H9 (cell line): ENCODE results near the gene VEGFC. TPM values are rescaled to one million over a fixed set of nuclear protein-coding genes. Genes with fewer than 3 reads are reported as not detected.

Experiments used
- DNase-seq: peaks from one replicate; pipeline ENCODE4 v3.0.0-alpha.2; 2017
- H2AFZ ChIP-seq: one replicate; pipeline ENCODE4 v1.6.1; 2013; ENCODE audit warnings: mild to moderate bottlenecking, low read length, control low read depth, moderate library complexity
- H2AK5ac ChIP-seq: 2 replicates; pipeline ENCODE4 v1.6.1; 2013; ENCODE audit warnings: low read length, control low read depth, mixed read lengths; ENCODE audit not compliant: insufficient read length
- H2BK120ac ChIP-seq: one replicate; pipeline ENCODE4 v1.6.1; 2013; ENCODE audit warnings: low read depth, mild to moderate bottlenecking, low read length, control low read depth, inconsistent platforms; ENCODE audit not compliant: poor library complexity, severe bottlenecking
- H2BK12ac ChIP-seq: 2 replicates; pipeline ENCODE4 v1.6.1; 2013; ENCODE audit warnings: low read length, control low read depth, mixed read lengths, low read depth; ENCODE audit not compliant: insufficient read length
- H2BK15ac ChIP-seq: 2 replicates; pipeline ENCODE4 v1.6.1; 2013; ENCODE audit warnings: low read depth, low read length, control low read depth
- H2BK20ac ChIP-seq: one replicate; pipeline ENCODE4 v1.6.1; 2013; ENCODE audit warnings: low read depth, mild to moderate bottlenecking, low read length, control low read depth, inconsistent platforms; ENCODE audit not compliant: poor library complexity, severe bottlenecking
- H2BK5ac ChIP-seq: 2 replicates; pipeline ENCODE4 v1.6.1; 2013; ENCODE audit warnings: low read length, control low read depth, mixed read lengths; ENCODE audit not compliant: insufficient read length
- H3K14ac ChIP-seq: 2 replicates; pipeline ENCODE4 v1.6.1; 2013; ENCODE audit warnings: low read length, control low read depth; ENCODE audit not compliant: insufficient read depth
- H3K18ac ChIP-seq: 2 replicates; pipeline ENCODE4 v1.6.1; 2013; ENCODE audit warnings: low read depth, mild to moderate bottlenecking, mixed read lengths, low read length, control low read depth; ENCODE audit not compliant: insufficient read length
- H3K23ac ChIP-seq: 2 replicates; pipeline ENCODE4 v1.6.1; 2013; ENCODE audit warnings: low read length, control low read depth, mixed read lengths, low read depth; ENCODE audit not compliant: insufficient read length
- H3K23me2 ChIP-seq: 2 replicates; pipeline ENCODE4 v1.6.1; 2013; ENCODE audit warnings: low read depth, mild to moderate bottlenecking, mixed read lengths, low read length, control low read depth; ENCODE audit not compliant: insufficient read length, poor library complexity, severe bottlenecking
- H3K27ac ChIP-seq: 2 replicates; pipeline ENCODE4 v1.5.1; 2013; ENCODE audit warnings: low read length, control low read depth, mixed read lengths, low read depth; ENCODE audit not compliant: insufficient read length
- H3K27me3 ChIP-seq: 2 replicates; pipeline ENCODE4 v1.6.1; 2013; ENCODE audit warnings: low read length, control low read depth, inconsistent platforms; ENCODE audit not compliant: insufficient read depth
- H3K4ac ChIP-seq: 2 replicates; pipeline ENCODE4 v1.6.1; 2013; ENCODE audit warnings: low read depth, mild to moderate bottlenecking, control low read depth, inconsistent platforms, low read length, moderate library complexity
- H3K4me1 ChIP-seq: 2 replicates; pipeline ENCODE4 v1.6.1; 2013; ENCODE audit warnings: low read length, control low read depth, inconsistent platforms; ENCODE audit not compliant: insufficient read depth
- H3K4me2 ChIP-seq: 2 replicates; pipeline ENCODE4 v1.6.1; 2013; ENCODE audit warnings: low read length, control low read depth, mixed read lengths; ENCODE audit not compliant: insufficient read length, insufficient read depth
- H3K56ac ChIP-seq: 2 replicates; pipeline ENCODE4 v1.6.1; 2013; ENCODE audit warnings: low read depth, mild to moderate bottlenecking, mixed read lengths, low read length, control low read depth; ENCODE audit not compliant: insufficient read length
- H3K79me1 ChIP-seq: 2 replicates; pipeline ENCODE4 v1.6.1; 2013; ENCODE audit warnings: low read depth, mild to moderate bottlenecking, moderate library complexity, low read length, control low read depth, inconsistent platforms; ENCODE audit not compliant: insufficient read depth, poor library complexity, severe bottlenecking
- H3K79me2 ChIP-seq: 2 replicates; pipeline ENCODE4 v1.6.1; 2013; ENCODE audit warnings: low read length, control low read depth, inconsistent platforms; ENCODE audit not compliant: insufficient read depth
- H3K9ac ChIP-seq: 2 replicates; pipeline ENCODE4 v1.6.1; 2013; ENCODE audit warnings: low read length, control low read depth, mixed read lengths; ENCODE audit not compliant: insufficient read length; ENCODE audit errors: extremely low read depth
- H3K9me3 ChIP-seq: one replicate; pipeline ENCODE4 v1.6.1; 2013; ENCODE audit warnings: low read depth, low read length, inconsistent platforms; ENCODE audit not compliant: control insufficient read depth
- H3T11ph ChIP-seq: one replicate; pipeline ENCODE4 v1.6.1; 2013; ENCODE audit warnings: mild to moderate bottlenecking, low read length, control low read depth, inconsistent platforms
- H4K20me1 ChIP-seq: one replicate; pipeline ENCODE4 v1.6.1; 2013; ENCODE audit not compliant: control insufficient read depth, insufficient read length, insufficient read depth
- H4K5ac ChIP-seq: 2 replicates; pipeline ENCODE4 v1.6.1; 2013; ENCODE audit warnings: low read depth, mild to moderate bottlenecking, mixed read lengths, low read length, control low read depth; ENCODE audit not compliant: insufficient read length
- H4K8ac ChIP-seq: replicated peaks from 2 replicates; pipeline ENCODE4 v1.6.1; 2013; ENCODE audit warnings: low read length, control low read depth, mixed read lengths, low read depth; ENCODE audit not compliant: insufficient read length
- H4K91ac ChIP-seq: 2 replicates; pipeline ENCODE4 v1.6.1; 2013; ENCODE audit warnings: low read depth, mild to moderate bottlenecking, moderate library complexity, mixed read lengths, low read length, control low read depth; ENCODE audit not compliant: insufficient read length
- H3K27ac Mint-ChIP-seq, 3 experiments: 2 replicates in 2 of 3; 3 replicates in 1 of 3; pipeline ENCODE4 v1.8.0; 2020 to 2021; ENCODE audit warnings: mixed read lengths in 3 of 3, mild to moderate bottlenecking in 1 of 3, moderate library complexity in 1 of 3
- H3K27me3 Mint-ChIP-seq: 2 replicates; pipeline ENCODE4 v1.8.0; 2021; ENCODE audit warnings: low read depth, mild to moderate bottlenecking, moderate library complexity, mixed read lengths
- H3K36me3 Mint-ChIP-seq, 3 experiments: 2 replicates in 2 of 3; 3 replicates in 1 of 3; pipeline ENCODE4 v1.8.0; 2020 to 2021; ENCODE audit warnings: low read depth in 3 of 3, mixed read lengths in 3 of 3; ENCODE audit not compliant: insufficient read depth in 1 of 3
- H3K4me1 Mint-ChIP-seq, 2 experiments: 2 replicates each; pipeline ENCODE4 v1.8.0; 2020; ENCODE audit warnings: mixed read lengths in 2 of 2
- H3K4me3 Mint-ChIP-seq, 2 experiments: 2 replicates in 1 of 2; 3 replicates in 1 of 2; pipeline ENCODE4 v1.8.0; 2020 to 2021; ENCODE audit warnings: mild to moderate bottlenecking in 2 of 2, mixed read lengths in 2 of 2, moderate library complexity in 1 of 2
- H3K9me3 Mint-ChIP-seq, 2 experiments: 2 replicates in 1 of 2; 3 replicates in 1 of 2; pipeline ENCODE4 v1.8.0; 2020; ENCODE audit warnings: mild to moderate bottlenecking in 2 of 2, mixed read lengths in 2 of 2, moderate library complexity in 1 of 2
- CTCF ChIP-seq: fragments of 200-600 bp; sonication (generic); conservative IDR thresholded peaks from 3 replicates; pipeline ENCODE4 v1.8.0; 2021; ENCODE audit warnings: antibody characterized with exemption, mild to moderate bottlenecking
- WGBS: extraction: QIAGEN DNeasy Blood & Tissue Kit; methylation state at CpG from one replicate; pipeline ENCODE4 v1.1.7; 2013; ENCODE audit warnings: missing lambda C conversion rate, low lambda C conversion rate, mixed read lengths; ENCODE audit not compliant: insufficient read length; ENCODE audit errors: extremely low coverage; 5-methylcytosine and 5-hydroxymethylcytosine counted together
- total RNA-seq: library from RNA; stranded (reverse); gene quantifications from 2 replicates; pipeline ENCODE4 v1.2.1, GENCODE V29; 2021

VEGFC gene
- total RNA-seq, 1 experiment from 2014 or later = 0.46 TPM

GRCh38 chr4:176817204-176817603 is 24.5 kb upstream of the VEGFC start:
- H3K79me1 ChIP-seq = no peaks in the 10 kb centered on the region
- H3T11ph ChIP-seq = no peak overlapping the region
- no peaks in the 10 kb centered on the region for H3K4me1 ChIP-seq
- no CpG with 5 or more reads among the region's 2 CpGs for WGBS
- no peaks in the 10 kb centered on the region for H4K20me1 ChIP-seq
- Mint-ChIP-seq H3K9me3 (no peaks in the 10 kb centered on the region), H3K27me3 (no peaks in the 10 kb centered on the region), H3K27ac (no peak overlapping the region), H3K36me3 (no peaks in the 10 kb centered on the region), H3K4me3 (no peak overlapping the region), H3K4me1 (no peaks in the 10 kb centered on the region)
- no peak overlapping the region for H2AFZ ChIP-seq
- no peak overlapping the region for H3K23ac ChIP-seq
- no peak overlapping the region for H3K14ac ChIP-seq
- no peak overlapping the region for H4K91ac ChIP-seq
- H3K56ac ChIP-seq = no peak overlapping the region
- H2BK12ac ChIP-seq = no peak overlapping the region
- H3K23me2 ChIP-seq = no peaks in the 10 kb centered on the region
- no peak overlapping the region for H3K4me2 ChIP-seq
- no peak overlapping the region for H3K4ac ChIP-seq
- TF ChIP-seq CTCF = no peak
- H2BK20ac ChIP-seq = no peak overlapping the region
- no peak overlapping the region for H3K18ac ChIP-seq
- no peaks in the 10 kb centered on the region for H3K9me3 ChIP-seq
- no peak overlapping the region for H2AK5ac ChIP-seq
- no peak overlapping the region for H3K27ac ChIP-seq
- H2BK120ac ChIP-seq = no peak overlapping the region
- no peaks in the 10 kb centered on the region for H3K27me3 ChIP-seq
- no peak overlapping the region for H4K8ac ChIP-seq
- no peak overlapping the region for H3K9ac ChIP-seq
- no peak overlapping the region for H2BK15ac ChIP-seq
- H3K79me2 ChIP-seq = no peaks in the 10 kb centered on the region
- no peak for DNase-seq
- H4K5ac ChIP-seq = no peak overlapping the region
- no peak overlapping the region for H2BK5ac ChIP-seq
